Activated naive CD8-positive, alpha-beta T cell (primary cell): ENCODE measurements around the gene ETV5.

Experiments used
- H3K27ac Mint-ChIP-seq: one replicate; pipeline ENCODE4 v1.8.0; 2021; ENCODE audit warnings: mixed read lengths
- H3K27me3 Mint-ChIP-seq: one replicate; pipeline ENCODE4 v1.8.0; 2021; ENCODE audit warnings: mixed read lengths
- H3K36me3 Mint-ChIP-seq: one replicate; pipeline ENCODE4 v1.8.0; 2021; ENCODE audit warnings: mixed read lengths
- H3K4me1 Mint-ChIP-seq: one replicate; pipeline ENCODE4 v1.8.0; 2021; ENCODE audit warnings: low read depth, mixed read lengths
- H3K4me3 Mint-ChIP-seq: one replicate; pipeline ENCODE4 v1.8.0; 2021; ENCODE audit warnings: mild to moderate bottlenecking, mixed read lengths
- H3K9me3 Mint-ChIP-seq: one replicate; pipeline ENCODE4 v1.8.0; 2021; ENCODE audit warnings: low read depth, mixed read lengths

ETV5 gene

GRCh38 chr3:186013312-186013711 lies 95.6 kb downstream of the ETV5 start:
- H3K9me3 Mint-ChIP-seq: no peaks in the 10 kb centered on the region
- H3K36me3 Mint-ChIP-seq: peaks cover 2% of the 10 kb centered on the region
- H3K27me3 Mint-ChIP-seq: peaks cover 14% of the 10 kb centered on the region
- H3K4me3 Mint-ChIP-seq: no peak overlapping the region
- no peaks in the 10 kb centered on the region for H3K4me1 Mint-ChIP-seq
- H3K27ac Mint-ChIP-seq: no peak overlapping the region

- H3K4me1 Mint-ChIP-seq: no peaks in the 10 kb centered on the region
- H3K27ac Mint-ChIP-seq: no peak overlapping the region
- peaks cover 12% of the 10 kb centered on the region for H3K27me3 Mint-ChIP-seq
- no peaks in the 10 kb centered on the region for H3K9me3 Mint-ChIP-seq
- H3K36me3 Mint-ChIP-seq: peaks cover 2% of the 10 kb centered on the region
- no peak overlapping the region for H3K4me3 Mint-ChIP-seq
Observed at GRCh38 chr3:186012137-186012536, 96.8 kb downstream of the ETV5 start.

GRCh38 chr3:186004671-186005070 lies 104.2 kb downstream of the ETV5 start:
- Mint-ChIP-seq H3K4me1 (no peaks in the 10 kb centered on the region), H3K27ac (no peak overlapping the region), H3K27me3 (peaks cover 18% of the 10 kb centered on the region), H3K36me3 (no peaks in the 10 kb centered on the region), H3K4me3 (no peak overlapping the region), H3K9me3 (no peaks in the 10 kb centered on the region)

GRCh38 chr3:186004209-186004608 lies 104.7 kb downstream of the ETV5 start:
- H3K36me3 Mint-ChIP-seq: no peaks in the 10 kb centered on the region
- H3K4me1 Mint-ChIP-seq: no peaks in the 10 kb centered on the region
- H3K27me3 Mint-ChIP-seq: peaks cover 18% of the 10 kb centered on the region
- no peak overlapping the region for H3K4me3 Mint-ChIP-seq
- H3K27ac Mint-ChIP-seq: no peak overlapping the region
- no peaks in the 10 kb centered on the region for H3K9me3 Mint-ChIP-seq

GRCh38 chr3:186003610-186004009 lies 105.3 kb downstream of the ETV5 start:
- no peaks in the 10 kb centered on the region for H3K36me3 Mint-ChIP-seq
- no peak overlapping the region for H3K27ac Mint-ChIP-seq
- H3K4me3 Mint-ChIP-seq: no peak overlapping the region
- no peaks in the 10 kb centered on the region for H3K4me1 Mint-ChIP-seq
- peaks cover 18% of the 10 kb centered on the region for H3K27me3 Mint-ChIP-seq
- no peaks in the 10 kb centered on the region for H3K9me3 Mint-ChIP-seq

GRCh38 chr3:186002884-186003472 lies 105.9 kb downstream of the ETV5 start:
- no peak overlapping the region for H3K4me3 Mint-ChIP-seq
- H3K4me1 Mint-ChIP-seq: no peaks in the 10 kb centered on the region
- no peak overlapping the region for H3K27ac Mint-ChIP-seq

GRCh38 chr3:186001842-186002241 lies 107.0 kb downstream of the ETV5 start:
- Mint-ChIP-seq H3K27ac (no peak overlapping the region), H3K9me3 (no peaks in the 10 kb centered on the region), H3K4me3 (no peak overlapping the region), H3K27me3 (peaks cover 16% of the 10 kb centered on the region), H3K4me1 (no peaks in the 10 kb centered on the region), H3K36me3 (no peaks in the 10 kb centered on the region)

More at GRCh38 chr3:186002884-186003472, 105.9 kb downstream of the ETV5 start:
- H3K9me3 Mint-ChIP-seq: no peaks in the 10 kb centered on the region
- H3K27me3 Mint-ChIP-seq: peaks cover 18% of the 10 kb centered on the region
- H3K36me3 Mint-ChIP-seq: no peaks in the 10 kb centered on the region

- peaks cover 13% of the 10 kb centered on the region for H3K27me3 Mint-ChIP-seq
- H3K36me3 Mint-ChIP-seq: no peaks in the 10 kb centered on the region
- no peaks in the 10 kb centered on the region for H3K4me1 Mint-ChIP-seq
- H3K27ac Mint-ChIP-seq: no peak overlapping the region
- no peaks in the 10 kb centered on the region for H3K9me3 Mint-ChIP-seq
- no peak overlapping the region for H3K4me3 Mint-ChIP-seq
Observed at GRCh38 chr3:185999221-185999620, 109.7 kb downstream of the ETV5 start.

GRCh38 chr3:185998136-185998535 lies 110.8 kb downstream of the ETV5 start:
- Mint-ChIP-seq H3K27ac (no peak overlapping the region), H3K9me3 (no peaks in the 10 kb centered on the region), H3K4me1 (no peaks in the 10 kb centered on the region), H3K27me3 (peaks cover 13% of the 10 kb centered on the region), H3K4me3 (no peak overlapping the region), H3K36me3 (no peaks in the 10 kb centered on the region)

- H3K4me1 Mint-ChIP-seq: no peaks in the 10 kb centered on the region
- no peak overlapping the region for H3K4me3 Mint-ChIP-seq
- no peaks in the 10 kb centered on the region for H3K36me3 Mint-ChIP-seq
- no peak overlapping the region for H3K27ac Mint-ChIP-seq
- no peaks in the 10 kb centered on the region for H3K9me3 Mint-ChIP-seq
- H3K27me3 Mint-ChIP-seq: peaks cover 12% of the 10 kb centered on the region
Observed at GRCh38 chr3:185997130-185997529, 111.8 kb downstream of the ETV5 start.
